Ishikawa (cell line): ENCODE data around the gene ANKRD65.

Source experiments
- CEBPB ChIP-seq: IDR thresholded peaks from 2 replicates; pipeline ENCODE4 v1.6.1; 2012
- CREB1 ChIP-seq: IDR thresholded peaks from 2 replicates; pipeline ENCODE4 v1.6.1; 2012; ENCODE audit warnings: low read depth
- EGR1 ChIP-seq: IDR thresholded peaks from 2 replicates; pipeline ENCODE4 v1.6.1; 2012
- EP300 ChIP-seq: IDR thresholded peaks from 2 replicates; pipeline ENCODE4 v1.6.1; 2012; ENCODE audit warnings: borderline replicate concordance
- FOXM1 ChIP-seq: IDR thresholded peaks from 2 replicates; pipeline ENCODE4 v1.6.1; 2012; ENCODE audit warnings: low read depth, borderline replicate concordance
- NFIC ChIP-seq: IDR thresholded peaks from 2 replicates; pipeline ENCODE4 v1.6.1; 2012
- RAD21 ChIP-seq: IDR thresholded peaks from 2 replicates; pipeline ENCODE4 v1.6.1; 2012; ENCODE audit warnings: low read depth
- TAF1 ChIP-seq: IDR thresholded peaks from 2 replicates; pipeline ENCODE4 v1.6.1; 2012; ENCODE audit warnings: low read depth, mild to moderate bottlenecking
- TCF12 ChIP-seq: IDR thresholded peaks from 2 replicates; pipeline ENCODE4 v1.6.1; 2012; ENCODE audit warnings: low read depth
- TEAD4 ChIP-seq: IDR thresholded peaks from 2 replicates; pipeline ENCODE4 v1.6.1; 2012
- YY1 ChIP-seq: IDR thresholded peaks from 2 replicates; pipeline ENCODE4 v1.6.1; 2012; ENCODE audit warnings: low read depth
- ZBTB7A ChIP-seq: IDR thresholded peaks from 2 replicates; pipeline ENCODE4 v1.6.1; 2012; ENCODE audit warnings: low read depth
- TF ChIP-seq, protein P1 (sequence below): IDR thresholded peaks from 2 replicates; pipeline ENCODE4 v1.6.1; 2012
- TF ChIP-seq, protein P2 (sequence below): IDR thresholded peaks from 2 replicates; pipeline ENCODE4 v1.6.1; 2012
- TF ChIP-seq, protein P3 (sequence below): IDR thresholded peaks from 2 replicates; pipeline ENCODE4 v1.6.1; 2012; ENCODE audit warnings: low read depth, mild to moderate bottlenecking

The ANKRD65 gene

DNA sequence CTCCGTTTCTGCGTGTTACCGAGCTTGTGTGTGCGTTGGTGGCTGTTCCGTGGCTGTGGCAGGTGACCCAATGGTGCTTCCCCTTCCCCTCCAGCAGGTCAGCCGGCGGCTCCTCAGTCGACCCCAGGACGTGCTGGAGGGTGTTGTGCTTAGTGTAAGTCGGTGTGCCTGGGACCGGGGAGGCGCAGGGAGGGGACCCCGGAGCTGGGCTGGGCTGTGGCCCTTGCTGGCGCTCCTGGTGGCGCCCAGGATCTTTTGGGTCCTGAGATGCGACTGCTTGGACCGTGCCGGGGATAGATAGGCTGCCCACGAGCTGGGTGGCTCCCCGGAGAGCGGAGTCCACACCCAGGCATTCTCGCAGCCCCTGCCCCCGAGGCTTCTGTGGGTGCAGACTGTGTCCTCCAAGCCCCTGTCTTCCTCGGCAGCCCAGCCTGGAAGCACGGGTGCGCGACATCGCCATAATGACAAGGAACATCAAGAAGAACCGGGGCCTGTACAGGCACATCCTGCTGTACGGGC is 34.3 kb upstream of the ANKRD65 start:
- TF ChIP-seq, protein P1, sequence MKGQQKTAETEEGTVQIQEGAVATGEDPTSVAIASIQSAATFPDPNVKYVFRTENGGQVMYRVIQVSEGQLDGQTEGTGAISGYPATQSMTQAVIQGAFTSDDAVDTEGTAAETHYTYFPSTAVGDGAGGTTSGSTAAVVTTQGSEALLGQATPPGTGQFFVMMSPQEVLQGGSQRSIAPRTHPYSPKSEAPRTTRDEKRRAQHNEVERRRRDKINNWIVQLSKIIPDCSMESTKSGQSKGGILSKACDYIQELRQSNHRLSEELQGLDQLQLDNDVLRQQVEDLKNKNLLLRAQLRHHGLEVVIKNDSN = no peak
- no peak for TF ChIP-seq CEBPB

DNA sequence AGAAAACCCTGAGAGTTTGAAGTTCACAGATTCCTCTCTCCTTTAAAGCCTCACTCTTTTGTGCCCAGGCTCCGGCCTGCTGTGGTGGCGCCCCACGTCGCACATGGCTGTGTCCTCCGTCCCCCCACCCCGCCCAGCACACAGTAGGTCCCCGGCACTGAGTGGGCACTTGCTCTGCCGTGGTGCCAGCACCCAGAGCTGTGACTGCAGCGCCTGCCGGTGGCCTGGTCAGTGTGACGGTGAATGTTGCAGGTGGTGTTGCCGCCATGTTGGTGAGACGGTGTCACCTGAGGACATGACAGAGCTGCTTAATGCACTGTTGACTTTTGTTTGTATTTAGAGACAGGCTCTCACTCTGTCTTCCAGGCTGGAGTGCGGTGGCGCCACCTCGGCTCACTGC is 31.8 kb upstream of the ANKRD65 start:
- no peak for TF ChIP-seq EGR1
- no peak for TF ChIP-seq TAF1
- TF ChIP-seq NFIC = no peak
- TF ChIP-seq TEAD4 = no peak
- TF ChIP-seq EP300 = no peak
- TF ChIP-seq ZBTB7A = no peak
- TF ChIP-seq CREB1 = no peak
- TF ChIP-seq CEBPB = no peak
- TF ChIP-seq, protein P1 = no peak
- TF ChIP-seq, protein P2, sequence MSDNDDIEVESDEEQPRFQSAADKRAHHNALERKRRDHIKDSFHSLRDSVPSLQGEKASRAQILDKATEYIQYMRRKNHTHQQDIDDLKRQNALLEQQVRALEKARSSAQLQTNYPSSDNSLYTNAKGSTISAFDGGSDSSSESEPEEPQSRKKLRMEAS = no peak
- no peak for TF ChIP-seq TCF12
- TF ChIP-seq FOXM1 = no peak
- TF ChIP-seq YY1 = no peak
- TF ChIP-seq, protein P3, sequence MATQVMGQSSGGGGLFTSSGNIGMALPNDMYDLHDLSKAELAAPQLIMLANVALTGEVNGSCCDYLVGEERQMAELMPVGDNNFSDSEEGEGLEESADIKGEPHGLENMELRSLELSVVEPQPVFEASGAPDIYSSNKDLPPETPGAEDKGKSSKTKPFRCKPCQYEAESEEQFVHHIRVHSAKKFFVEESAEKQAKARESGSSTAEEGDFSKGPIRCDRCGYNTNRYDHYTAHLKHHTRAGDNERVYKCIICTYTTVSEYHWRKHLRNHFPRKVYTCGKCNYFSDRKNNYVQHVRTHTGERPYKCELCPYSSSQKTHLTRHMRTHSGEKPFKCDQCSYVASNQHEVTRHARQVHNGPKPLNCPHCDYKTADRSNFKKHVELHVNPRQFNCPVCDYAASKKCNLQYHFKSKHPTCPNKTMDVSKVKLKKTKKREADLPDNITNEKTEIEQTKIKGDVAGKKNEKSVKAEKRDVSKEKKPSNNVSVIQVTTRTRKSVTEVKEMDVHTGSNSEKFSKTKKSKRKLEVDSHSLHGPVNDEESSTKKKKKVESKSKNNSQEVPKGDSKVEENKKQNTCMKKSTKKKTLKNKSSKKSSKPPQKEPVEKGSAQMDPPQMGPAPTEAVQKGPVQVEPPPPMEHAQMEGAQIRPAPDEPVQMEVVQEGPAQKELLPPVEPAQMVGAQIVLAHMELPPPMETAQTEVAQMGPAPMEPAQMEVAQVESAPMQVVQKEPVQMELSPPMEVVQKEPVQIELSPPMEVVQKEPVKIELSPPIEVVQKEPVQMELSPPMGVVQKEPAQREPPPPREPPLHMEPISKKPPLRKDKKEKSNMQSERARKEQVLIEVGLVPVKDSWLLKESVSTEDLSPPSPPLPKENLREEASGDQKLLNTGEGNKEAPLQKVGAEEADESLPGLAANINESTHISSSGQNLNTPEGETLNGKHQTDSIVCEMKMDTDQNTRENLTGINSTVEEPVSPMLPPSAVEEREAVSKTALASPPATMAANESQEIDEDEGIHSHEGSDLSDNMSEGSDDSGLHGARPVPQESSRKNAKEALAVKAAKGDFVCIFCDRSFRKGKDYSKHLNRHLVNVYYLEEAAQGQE = no peak
- TF ChIP-seq RAD21 = no peak

DNA sequence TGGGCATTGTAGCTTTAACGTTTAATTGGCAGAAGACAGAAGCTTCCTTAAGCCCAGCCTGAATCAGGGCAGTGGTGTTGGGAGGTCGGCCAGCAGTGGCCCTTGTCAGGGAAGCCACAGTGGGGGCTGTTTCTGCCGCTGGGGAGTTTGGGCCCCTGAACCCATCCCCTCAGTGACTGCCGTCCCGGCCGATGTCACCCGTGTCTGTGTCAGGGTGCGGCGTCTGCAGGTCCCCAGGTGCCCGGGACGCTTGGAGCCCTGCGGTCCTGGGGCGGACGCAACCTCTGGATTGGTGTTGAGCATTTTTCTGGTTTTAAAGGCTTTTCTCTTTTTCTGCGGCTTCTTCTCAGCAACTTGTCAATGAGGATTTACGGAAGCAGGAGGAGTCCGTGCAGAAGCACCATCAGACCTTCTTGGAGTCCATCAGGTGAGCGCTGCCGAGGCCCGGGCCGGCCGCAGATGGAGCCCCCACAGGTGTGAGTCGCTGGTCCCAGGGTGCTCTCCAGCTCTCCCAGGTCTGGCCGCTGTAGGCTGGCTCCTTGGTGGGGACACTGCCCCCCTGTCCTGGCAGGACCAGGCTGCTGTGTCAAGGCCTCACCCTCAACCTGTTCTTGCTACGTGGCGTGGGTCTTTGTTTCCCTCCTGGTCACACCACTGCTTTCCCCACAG is 30.8 kb upstream of the ANKRD65 start:
- TF ChIP-seq ZBTB7A = no peak
- TF ChIP-seq CEBPB = no peak
- TF ChIP-seq, protein P3 = no peak
- TF ChIP-seq, protein P1 = no peak
- TF ChIP-seq CREB1 = no peak
- TF ChIP-seq NFIC = no peak
- TF ChIP-seq, protein P2 = no peak
- TF ChIP-seq FOXM1 = no peak
- TF ChIP-seq TEAD4 = no peak
- no peak for TF ChIP-seq TAF1
- no peak for TF ChIP-seq YY1
- TF ChIP-seq TCF12 = no peak
- TF ChIP-seq EGR1 = no peak
- TF ChIP-seq EP300 = no peak
- TF ChIP-seq RAD21 = no peak

DNA sequence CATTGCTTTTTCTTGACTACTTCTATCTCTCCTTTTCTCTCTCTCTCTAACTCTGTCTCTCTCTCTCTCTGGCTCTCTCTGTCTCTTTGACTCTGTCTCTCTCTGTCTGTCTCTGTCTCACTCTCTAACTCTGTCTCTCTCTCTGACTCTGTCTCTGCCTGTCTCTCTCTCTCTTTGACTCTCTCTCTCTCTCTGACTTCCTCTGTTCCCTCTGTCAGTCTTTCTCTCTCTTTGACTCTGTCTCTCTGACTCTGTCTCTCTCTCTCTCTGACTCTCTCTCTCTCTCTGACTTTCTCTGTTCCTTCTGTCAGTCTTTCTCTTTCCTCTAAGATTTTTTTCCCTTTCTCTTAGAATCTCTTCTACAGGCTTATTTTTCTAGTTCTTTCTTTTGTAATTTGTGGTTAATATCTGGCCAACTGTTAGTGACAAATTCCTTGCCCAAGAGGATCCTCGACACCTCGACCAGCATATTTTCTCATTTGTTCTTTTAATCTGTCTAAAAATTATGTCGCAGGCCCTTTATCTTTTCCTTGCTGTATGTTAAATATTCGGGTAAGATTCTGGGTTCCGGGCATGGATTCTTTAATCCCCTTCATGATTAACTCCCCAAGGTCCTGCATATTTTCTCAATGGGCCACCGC is 28.1 kb upstream of the ANKRD65 start, which contains the start of gene ATAD3C:
Gene ATAD3C (plus strand): TSS at position 591 of the 641 bp plus-strand sequence. CDS start 995 bp downstream, outside the sequence.
- TF ChIP-seq CEBPB = no peak
- TF ChIP-seq TCF12 = no peak
- no peak for TF ChIP-seq ZBTB7A
- no peak for TF ChIP-seq RAD21
- TF ChIP-seq NFIC = no peak
- TF ChIP-seq, protein P2 = no peak
- TF ChIP-seq, protein P1 = no peak
- TF ChIP-seq FOXM1 = no peak
- TF ChIP-seq TEAD4 = no peak
- TF ChIP-seq EGR1 = no peak
- TF ChIP-seq, protein P3 = no peak
- TF ChIP-seq YY1 = no peak
- TF ChIP-seq CREB1 = no peak
- no peak for TF ChIP-seq EP300
- no peak for TF ChIP-seq TAF1
